ENCODE results near the gene TGFB2.

DNA sequence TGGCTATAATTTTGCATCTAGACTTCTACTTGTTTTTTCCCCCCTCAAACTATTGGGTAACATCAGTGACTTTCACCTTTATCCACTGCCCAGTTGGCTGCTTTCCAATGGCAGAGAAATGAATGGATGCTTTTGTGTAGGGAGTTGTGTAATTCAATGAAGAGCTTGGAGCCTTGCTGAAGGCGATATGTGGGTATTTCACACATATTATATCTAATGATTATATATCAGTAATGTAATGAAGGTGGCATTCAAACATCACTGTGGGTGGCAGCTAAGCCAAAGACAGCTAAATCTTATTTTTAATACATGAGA lies 81.2 kb downstream of the TGFB2 start:
- TF ChIP-seq EP300 (IDR thresholded peaks at IDR 0.05) (no peak), POLR2AphosphoS5 (IDR thresholded peaks at IDR 0.05) (peak in 1 of 4 donors; percentile 14)

Data from sigmoid colon (tissue), 4 donors.